ENCODE measurements around the gene ANKIB1.

ANKIB1 gene

DNA sequence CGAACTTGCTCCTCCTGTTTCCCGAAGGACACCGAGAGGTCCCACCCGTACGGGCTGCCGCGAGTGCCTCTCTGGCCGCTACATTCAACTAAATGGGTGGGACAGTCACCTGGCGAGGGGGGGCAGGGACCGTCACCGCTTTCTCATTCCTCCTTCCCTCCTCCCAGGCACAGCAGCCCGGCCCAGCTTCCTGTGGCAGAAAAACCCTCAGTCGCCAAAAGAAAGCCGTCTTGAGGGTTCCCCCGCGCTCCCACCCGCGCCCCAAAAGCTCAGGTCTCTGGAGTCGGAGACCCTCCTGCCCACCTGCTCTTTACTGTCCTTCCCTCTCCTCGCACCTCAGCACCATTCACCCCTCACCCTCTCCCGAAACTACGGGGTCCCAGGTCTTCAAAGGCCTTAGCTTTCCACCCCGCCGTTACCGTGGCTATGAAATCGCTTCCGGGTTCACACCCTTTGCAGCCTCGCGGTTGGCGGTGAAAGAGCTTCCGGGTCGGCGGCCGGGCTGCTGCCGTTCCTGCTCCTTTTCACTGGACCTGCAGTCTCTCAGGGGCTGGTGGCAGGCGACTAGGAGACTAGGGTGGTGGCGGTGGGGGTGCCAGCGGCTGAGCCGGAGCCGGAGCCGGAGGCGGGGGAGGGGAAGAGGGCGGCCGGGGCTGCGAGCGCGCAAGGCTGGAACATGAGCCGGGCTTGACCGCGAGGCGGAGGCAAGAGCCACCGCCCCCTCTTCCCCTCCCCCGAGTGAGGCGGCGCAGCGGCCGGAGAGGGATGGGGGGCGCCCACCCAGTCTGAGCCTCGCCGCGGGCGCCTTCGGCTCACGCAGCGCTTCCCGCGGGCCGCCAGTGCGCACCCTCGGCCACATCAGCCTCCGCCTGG is at the start of gene ANKIB1, which contains the start of gene KRIT1:
TSS of gene ANKIB1 (plus strand) at position 488 of the 873 bp plus-strand sequence. CDS start 49,005 bp downstream, outside the sequence.
TSS of gene KRIT1 (minus strand) at position 428 of the 873 bp plus-strand sequence. CDS start 3,779 bp downstream, outside the sequence.
- TF ChIP-seq GATA3 (IDR thresholded peaks at IDR 0.05; ENCODE audit: low read depth, low read length), result no peak
- no peak for TF ChIP-seq GATA2 (IDR thresholded peaks at IDR 0.05; ENCODE audit: low read depth, low read length)

GRCh38 chr7:92200791-92201190 is 45.0 kb upstream of the ANKIB1 start:
- TF ChIP-seq GATA2 (IDR thresholded peaks at IDR 0.05; ENCODE audit: low read depth, low read length) (no peak), GATA3 (IDR thresholded peaks at IDR 0.05; ENCODE audit: low read depth, low read length) (no peak)

DNA sequence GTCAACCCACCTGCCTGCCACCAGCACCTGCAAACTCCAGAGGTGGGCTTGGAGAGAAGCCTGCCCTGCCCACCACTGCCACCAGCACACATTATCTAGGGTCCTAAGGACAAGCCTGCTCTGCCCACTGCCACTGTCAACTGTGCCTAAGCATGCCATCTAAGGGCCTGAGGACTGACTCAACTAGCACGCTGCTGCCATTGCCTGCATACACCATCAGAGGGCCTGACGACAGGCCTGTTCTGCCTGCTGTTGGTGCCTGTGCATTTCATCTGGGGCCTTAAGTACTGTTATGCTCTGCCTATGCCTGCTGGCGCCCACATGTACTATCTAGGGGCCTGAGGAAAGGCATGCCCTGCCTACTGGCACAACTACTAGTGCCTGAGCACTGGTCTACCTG is 39.8 kb upstream of the ANKIB1 start:
- no peak for TF ChIP-seq GATA3 (IDR thresholded peaks at IDR 0.05; ENCODE audit: low read depth, low read length)
- TF ChIP-seq GATA2 (IDR thresholded peaks at IDR 0.05; ENCODE audit: low read depth, low read length), result no peak

GRCh38 chr7:92206672-92207071 is 39.1 kb upstream of the ANKIB1 start:
- TF ChIP-seq GATA2 (IDR thresholded peaks at IDR 0.05; ENCODE audit: low read depth, low read length) (no peak), GATA3 (IDR thresholded peaks at IDR 0.05; ENCODE audit: low read depth, low read length) (no peak)

DNA sequence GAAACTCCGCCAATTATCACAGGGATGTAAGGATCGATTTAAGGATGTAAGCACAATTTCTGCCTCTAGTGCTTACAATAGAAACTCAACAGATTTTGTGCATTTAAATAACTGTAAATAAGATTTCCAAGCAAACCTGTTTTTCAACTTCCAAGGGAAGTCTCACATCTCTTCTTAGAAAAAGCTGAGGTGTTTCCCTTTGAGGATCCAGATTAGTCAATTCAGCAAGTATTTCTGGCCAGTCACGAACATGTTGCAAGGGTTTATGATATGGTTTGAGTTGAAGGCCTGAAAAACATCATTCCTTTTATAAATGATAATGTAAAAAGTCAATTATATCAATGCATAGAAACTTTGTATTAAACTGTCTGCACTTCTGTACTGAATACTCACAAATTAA is 24.0 kb upstream of the ANKIB1 start:
- TF ChIP-seq GATA3 (IDR thresholded peaks at IDR 0.05; ENCODE audit: low read depth, low read length) (no peak), GATA2 (IDR thresholded peaks at IDR 0.05; ENCODE audit: low read depth, low read length) (no peak)

DNA sequence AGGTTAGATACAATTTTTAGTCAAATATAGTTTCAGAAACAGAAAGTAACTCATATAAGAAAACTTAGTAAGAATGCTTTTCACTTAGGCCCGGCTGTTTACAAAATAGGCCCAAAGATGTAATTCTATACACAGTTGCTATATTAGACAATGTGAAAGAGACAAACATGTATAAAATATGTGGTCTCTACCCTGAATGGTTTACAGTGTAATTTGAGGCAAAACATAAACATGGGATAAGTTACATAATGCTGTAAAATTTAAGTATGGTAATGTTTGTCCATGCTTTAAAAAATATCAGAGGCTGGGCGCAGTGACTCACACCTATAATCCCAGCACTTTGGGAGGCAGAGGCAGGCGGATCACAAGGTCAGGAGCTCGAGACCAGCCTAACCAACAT is 18.8 kb upstream of the ANKIB1 start:
- no peak for TF ChIP-seq GATA3 (IDR thresholded peaks at IDR 0.05; ENCODE audit: low read depth, low read length)
- no peak for TF ChIP-seq GATA2 (IDR thresholded peaks at IDR 0.05; ENCODE audit: low read depth, low read length)

DNA sequence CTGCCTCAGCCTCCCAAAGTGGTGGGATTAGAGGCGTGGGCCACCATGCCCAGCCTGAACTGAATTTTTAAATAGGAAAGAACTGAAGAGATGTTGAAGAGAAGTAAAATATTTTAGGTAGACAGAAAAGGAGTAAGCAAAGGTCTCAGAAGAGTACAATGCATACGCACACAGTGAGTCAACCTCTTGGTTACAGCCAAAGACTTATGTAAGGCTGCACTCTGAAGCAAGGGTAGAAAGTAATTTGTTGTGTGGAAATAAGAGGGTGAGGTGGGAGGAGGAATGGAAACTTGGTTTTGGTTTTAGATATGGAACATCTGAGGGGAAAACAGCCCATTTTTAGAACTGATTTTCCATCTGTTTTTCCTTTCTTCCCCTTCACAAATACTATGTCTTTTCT is 17.7 kb upstream of the ANKIB1 start:
- TF ChIP-seq GATA2 (IDR thresholded peaks at IDR 0.05; ENCODE audit: low read depth, low read length), result no peak
- TF ChIP-seq GATA3 (IDR thresholded peaks at IDR 0.05; ENCODE audit: low read depth, low read length), result no peak

DNA sequence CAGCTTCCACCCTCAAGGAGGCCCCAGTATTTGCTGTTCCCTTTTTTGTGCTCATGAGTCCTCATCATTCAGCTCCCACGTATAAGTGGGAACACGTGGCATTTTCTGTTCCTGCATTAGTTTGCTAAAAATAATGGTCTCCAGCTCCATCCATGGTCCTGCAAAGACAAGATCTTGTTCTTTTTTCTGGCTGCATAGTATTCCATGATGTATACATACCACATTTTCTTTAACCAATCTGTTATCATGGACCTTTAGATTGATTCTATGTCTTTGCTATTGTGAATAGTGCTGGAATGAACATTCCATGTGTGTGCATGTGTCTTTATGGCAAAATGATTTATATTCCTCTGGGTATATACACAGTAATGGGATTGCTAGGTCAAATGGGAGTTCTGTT is 17.0 kb upstream of the ANKIB1 start:
- no peak for TF ChIP-seq GATA2 (IDR thresholded peaks at IDR 0.05; ENCODE audit: low read depth, low read length)
- TF ChIP-seq GATA3 (IDR thresholded peaks at IDR 0.05; ENCODE audit: low read depth, low read length), result no peak

- TF ChIP-seq GATA3 (IDR thresholded peaks at IDR 0.05; ENCODE audit: low read depth, low read length), result no peak
Measured at GRCh38 chr7:92230547-92230946, 15.2 kb upstream of the ANKIB1 start.

DNA sequence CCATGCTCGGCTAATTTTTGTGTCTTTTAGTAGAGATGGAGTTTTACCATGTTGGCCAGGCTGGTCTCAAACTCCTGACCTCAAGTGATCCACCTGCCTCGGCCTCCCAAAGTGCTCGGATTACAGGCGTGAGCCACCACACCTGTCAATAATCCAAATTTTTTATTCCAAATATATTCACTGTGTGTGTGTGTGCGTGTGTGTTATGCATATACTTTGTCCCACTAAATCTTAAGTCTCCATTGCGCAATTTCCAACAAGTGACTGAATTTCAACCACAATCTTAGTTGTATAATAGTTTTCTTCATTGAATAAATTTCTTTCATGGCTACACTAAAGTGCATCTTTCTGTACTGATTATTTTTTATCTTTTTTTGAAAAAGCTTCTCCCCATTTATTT is 2.8 kb upstream of the ANKIB1 start:
- no peak for TF ChIP-seq GATA2 (IDR thresholded peaks at IDR 0.05; ENCODE audit: low read depth, low read length)
- no peak for TF ChIP-seq GATA3 (IDR thresholded peaks at IDR 0.05; ENCODE audit: low read depth, low read length)

DNA sequence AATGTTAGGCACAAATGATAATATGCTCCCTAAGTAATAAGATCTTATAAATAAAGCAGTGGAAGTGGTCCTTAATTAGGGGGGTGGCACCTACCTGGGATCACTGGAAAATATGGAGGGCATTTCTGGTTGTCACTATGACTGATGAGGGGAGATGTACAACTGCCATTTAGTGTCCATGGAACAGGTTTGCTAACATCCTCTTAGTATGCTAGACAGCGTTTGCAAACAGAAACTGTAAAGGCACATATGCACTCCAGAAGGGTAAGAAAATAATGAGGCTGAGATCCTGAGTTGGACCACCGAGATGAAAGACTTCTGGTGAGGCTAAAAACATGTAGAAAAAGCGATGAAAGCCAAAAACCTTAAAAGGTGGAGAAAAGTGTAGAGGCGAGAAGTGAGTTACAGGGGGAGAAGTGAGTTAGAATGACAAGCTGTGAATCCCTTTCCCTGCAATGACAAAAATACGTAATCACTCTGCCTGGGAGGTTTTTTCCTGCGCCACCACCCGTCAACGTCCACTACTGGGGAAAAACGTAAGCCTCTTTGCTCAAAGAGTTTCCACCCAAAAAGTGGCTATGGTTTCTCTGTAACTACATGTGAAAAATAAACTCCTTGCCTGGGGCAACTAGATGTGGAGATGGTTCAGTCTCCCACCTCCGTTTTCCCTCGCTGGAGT is 827 bp upstream of the ANKIB1 start:
- peak; percentile 18; the same call in 1 of the 2 replicates for TF ChIP-seq GATA2 (IDR thresholded peaks at IDR 0.05; ENCODE audit: low read depth, low read length)
- TF ChIP-seq GATA3 (IDR thresholded peaks at IDR 0.05; ENCODE audit: low read depth, low read length), result no peak

- no peak for TF ChIP-seq GATA3 (IDR thresholded peaks at IDR 0.05; ENCODE audit: low read depth, low read length)
- no peak for TF ChIP-seq GATA2 (IDR thresholded peaks at IDR 0.05; ENCODE audit: low read depth, low read length)
Measured at GRCh38 chr7:92246360-92247101, 757 bp downstream of the ANKIB1 start.

- TF ChIP-seq GATA3 (IDR thresholded peaks at IDR 0.05; ENCODE audit: low read depth, low read length) (no peak), GATA2 (IDR thresholded peaks at IDR 0.05; ENCODE audit: low read depth, low read length) (no peak)
Measured at GRCh38 chr7:92250603-92251002, 4.8 kb downstream of the ANKIB1 start.

DNA sequence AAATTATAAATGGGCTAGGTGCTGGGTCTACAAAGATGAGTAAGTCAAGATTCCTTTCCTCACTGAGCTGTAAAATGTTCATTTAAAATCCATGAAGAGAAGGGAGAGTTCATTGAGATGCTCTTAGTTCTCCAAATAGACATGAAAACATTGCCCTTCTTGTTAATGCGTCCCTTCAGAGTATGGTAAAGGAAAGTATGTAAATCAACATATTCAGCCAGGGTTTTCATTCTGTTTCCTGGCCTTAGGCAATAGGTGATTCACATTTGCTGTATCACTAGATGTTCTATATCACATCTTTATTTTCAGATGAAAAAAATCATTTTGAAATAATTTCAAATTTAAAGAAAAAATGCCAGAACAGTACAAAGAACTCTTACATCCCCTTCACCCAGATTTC is 5.4 kb downstream of the ANKIB1 start:
- TF ChIP-seq GATA2 (IDR thresholded peaks at IDR 0.05; ENCODE audit: low read depth, low read length), result no peak
- TF ChIP-seq GATA3 (IDR thresholded peaks at IDR 0.05; ENCODE audit: low read depth, low read length), result no peak

Measured in SH-SY5Y (cell line).